Stimulated activated CD4-positive, alpha-beta T cell treated with anti-CD3 and anti-CD28 coated beads, Interleukin-15, amount 100 ng/mL, for 48 hours (primary cell): ENCODE data around the gene JAKMIP2.

ENCODE experiments used
- DNase-seq, 2 donors: peaks; one replicate each; pipeline ENCODE4 v3.0.0-alpha.2; 2020; ENCODE audit warnings: low read depth in 2 of 2

Gene JAKMIP2

GRCh38 chr5:147697380-147697779 lies 85.1 kb downstream of the JAKMIP2 start:
- DNase-seq = no peak

GRCh38 chr5:147694772-147695171 lies 87.8 kb downstream of the JAKMIP2 start:
- no peak for DNase-seq

- DNase-seq = no peak
These were observed 89.3 kb downstream of the JAKMIP2 start for GRCh38 chr5:147693233-147693632.

GRCh38 chr5:147691130-147691529 lies 91.4 kb downstream of the JAKMIP2 start:
- DNase-seq = no peak

- DNase-seq = no peak
These were observed 91.9 kb downstream of the JAKMIP2 start for GRCh38 chr5:147690595-147690994.

GRCh38 chr5:147689426-147689825 lies 93.1 kb downstream of the JAKMIP2 start:
- DNase-seq = no peak

- DNase-seq = no peak
These were observed 93.7 kb downstream of the JAKMIP2 start for GRCh38 chr5:147688656-147689356.

- no peak for DNase-seq
These were observed 95.4 kb downstream of the JAKMIP2 start for GRCh38 chr5:147687118-147687517.

- DNase-seq = no peak
These were observed 96.1 kb downstream of the JAKMIP2 start for GRCh38 chr5:147686421-147686820.

GRCh38 chr5:147685993-147686392 lies 96.5 kb downstream of the JAKMIP2 start:
- DNase-seq = no peak

- DNase-seq = no peak
These were observed 107.4 kb downstream of the JAKMIP2 start for GRCh38 chr5:147675168-147675567.

- no peak for DNase-seq
These were observed 108.1 kb downstream of the JAKMIP2 start for GRCh38 chr5:147674411-147674810.

GRCh38 chr5:147673791-147674190 lies 108.7 kb downstream of the JAKMIP2 start:
- no peak for DNase-seq

GRCh38 chr5:147673266-147673665 lies 109.3 kb downstream of the JAKMIP2 start:
- no peak for DNase-seq

GRCh38 chr5:147671365-147671764 lies 111.2 kb downstream of the JAKMIP2 start:
- no peak for DNase-seq

GRCh38 chr5:147670815-147671214 lies 111.7 kb downstream of the JAKMIP2 start:
- DNase-seq = no peak

GRCh38 chr5:147669169-147669869 lies 113.2 kb downstream of the JAKMIP2 start:
- DNase-seq = no peak

GRCh38 chr5:147668385-147668784 lies 114.1 kb downstream of the JAKMIP2 start:
- no peak for DNase-seq

GRCh38 chr5:147667363-147667762 lies 115.2 kb downstream of the JAKMIP2 start:
- DNase-seq = no peak

- DNase-seq = no peak
These were observed 116.1 kb downstream of the JAKMIP2 start for GRCh38 chr5:147666419-147666818.

GRCh38 chr5:147661541-147661940 lies 121.0 kb downstream of the JAKMIP2 start:
- DNase-seq = no peak

GRCh38 chr5:147659166-147659929 lies 123.2 kb downstream of the JAKMIP2 start:
- DNase-seq = no peak
